WTC11 (cell line): ENCODE results near the gene DTX1.

Source experiments
- CTCF ChIP-seq: fragments of 200-600 bp; IDR thresholded peaks from 2 replicates; pipeline ENCODE4 v1.8.0; 2022; ENCODE audit warnings: antibody characterized with exemption
- E2F4 ChIP-seq: sonication (generic); formaldehyde crosslinking; IDR thresholded peaks from 2 replicates; pipeline ENCODE4 v1.8.1; 2022; ENCODE audit warnings: low read depth, mild to moderate bottlenecking, moderate library complexity, missing genetic modification reagents, borderline replicate concordance
- ESRRA ChIP-seq: sonication (generic); formaldehyde crosslinking; IDR thresholded peaks from 2 replicates; pipeline ENCODE4 v1.8.1; 2022; ENCODE audit warnings: mild to moderate bottlenecking, missing genetic modification reagents, borderline replicate concordance
- ETV6 ChIP-seq: sonication (generic); formaldehyde crosslinking; IDR thresholded peaks from 2 replicates; pipeline ENCODE4 v1.8.1; 2022; ENCODE audit warnings: mild to moderate bottlenecking, missing genetic modification reagents
- GABPB1 ChIP-seq: sonication (generic); formaldehyde crosslinking; IDR thresholded peaks from 2 replicates; pipeline ENCODE4 v1.8.1; 2023; ENCODE audit warnings: mild to moderate bottlenecking, missing genetic modification reagents
- MLX ChIP-seq: sonication (generic); formaldehyde crosslinking; IDR thresholded peaks from 2 replicates; pipeline ENCODE4 v1.8.1; 2023; ENCODE audit warnings: mild to moderate bottlenecking, missing genetic modification reagents, moderate library complexity
- MXD4 ChIP-seq: fragments of 250-450 bp; sonication (Bioruptor Pico); IDR thresholded peaks from 2 replicates; pipeline ENCODE4 v1.8.0; 2021; ENCODE audit warnings: mild to moderate bottlenecking, moderate library complexity, borderline replicate concordance
- NFATC4 ChIP-seq: fragments of 250-450 bp; sonication (Bioruptor Pico); IDR thresholded peaks from 2 replicates; pipeline ENCODE4 v1.9.0; 2021; ENCODE audit warnings: mild to moderate bottlenecking
- SMAD3 ChIP-seq: sonication (generic); formaldehyde crosslinking; IDR thresholded peaks from 2 replicates; pipeline ENCODE4 v1.8.0; 2022; ENCODE audit warnings: missing genetic modification reagents, mild to moderate bottlenecking, borderline replicate concordance
- TCF7 ChIP-seq: sonication (generic); formaldehyde crosslinking; IDR thresholded peaks from 2 replicates; pipeline ENCODE4 v1.8.0; 2022; ENCODE audit warnings: mild to moderate bottlenecking, low read depth, missing genetic modification reagents, moderate library complexity
- TEAD4 ChIP-seq: sonication (generic); formaldehyde crosslinking; IDR thresholded peaks from 2 replicates; pipeline ENCODE4 v1.8.0; 2022; ENCODE audit warnings: mild to moderate bottlenecking, missing genetic modification reagents
- USF2 ChIP-seq: sonication (generic); formaldehyde crosslinking; IDR thresholded peaks from 2 replicates; pipeline ENCODE4 v1.8.1; 2023; ENCODE audit warnings: mild to moderate bottlenecking, missing genetic modification reagents, moderate library complexity
- ZNF121 ChIP-seq: sonication (generic); formaldehyde crosslinking; IDR thresholded peaks from 2 replicates; pipeline ENCODE4 v1.8.0; 2023; ENCODE audit warnings: missing genetic modification reagents

- TF ChIP-seq ZNF121 (CRISPR knock-in tag) = no peak
- TF ChIP-seq USF2 (CRISPR knock-in tag) = no peak
- no peak for TF ChIP-seq TEAD4 (CRISPR knock-in tag)
- no peak for TF ChIP-seq CTCF
- TF ChIP-seq ESRRA (CRISPR knock-in tag) = no peak
- TF ChIP-seq ETV6 = no peak
- no peak for TF ChIP-seq SMAD3 (CRISPR knock-in tag)
- TF ChIP-seq TCF7 (CRISPR knock-in tag) = no peak
- TF ChIP-seq MLX (CRISPR knock-in tag) = no peak
- no peak for TF ChIP-seq GABPB1 (CRISPR knock-in tag)
- TF ChIP-seq NFATC4 (CRISPR knock-in tag) = no peak
- TF ChIP-seq E2F4 (CRISPR knock-in tag) = no peak
- no peak for TF ChIP-seq MXD4
Measured at GRCh38 chr12:113116875-113117274, 60.3 kb downstream of the DTX1 start.
